GM21515 (cell line): ENCODE data around the gene MRPL10.
"Not testable (repeated sequence)": the region's sequence is repeated elsewhere in the genome, so short reads cannot be mapped to it uniquely, and the experiment has no call there.

Experiments
- ATAC-seq: cut with Tn5 transposase; IDR thresholded peaks from one replicate; pipeline ENCODE4 v1.9.1; 2021; ENCODE audit not compliant: unreplicated experiment

Gene MRPL10

DNA sequence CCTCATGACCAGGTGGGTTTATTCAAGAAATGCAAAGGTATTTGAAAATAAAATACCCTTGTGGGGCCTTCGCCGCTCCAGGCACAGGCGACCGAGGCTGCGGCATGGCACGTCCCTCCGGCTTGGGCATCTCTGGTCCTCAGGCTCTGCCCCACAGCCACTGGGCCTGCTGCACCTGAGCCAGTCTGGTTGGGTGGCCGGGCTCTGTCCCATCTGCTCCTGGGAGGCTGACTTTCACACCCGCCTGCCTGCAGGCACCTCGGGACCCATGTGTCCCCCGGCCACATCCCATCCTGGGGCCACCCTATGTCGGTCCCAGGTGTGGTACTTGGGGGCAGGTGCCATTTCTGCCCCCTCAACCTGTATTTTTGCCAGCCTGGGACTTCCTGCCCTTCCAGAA is 30.7 kb downstream of the MRPL10 start:
- ATAC-seq: no peak

DNA sequence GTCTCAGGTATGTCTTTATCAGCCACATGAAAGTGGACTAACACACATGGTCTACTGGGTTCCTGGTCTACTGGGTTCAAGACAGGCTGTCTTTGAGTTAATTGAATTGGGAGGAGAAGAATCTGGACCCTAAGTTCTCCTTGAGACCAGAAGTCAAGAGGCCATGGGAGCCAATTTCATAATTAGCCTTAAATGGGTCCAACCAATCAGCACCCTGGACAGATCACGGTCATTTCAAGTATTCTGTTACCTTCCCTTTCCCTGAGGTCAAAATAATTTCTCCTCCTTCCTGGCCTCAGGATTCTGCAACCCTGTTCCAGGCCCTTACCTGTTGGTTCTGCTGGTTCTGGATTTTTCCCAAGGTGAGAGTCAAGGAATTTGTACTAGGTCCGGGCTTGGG is 33.5 kb downstream of the MRPL10 start:
- no peak for ATAC-seq

DNA sequence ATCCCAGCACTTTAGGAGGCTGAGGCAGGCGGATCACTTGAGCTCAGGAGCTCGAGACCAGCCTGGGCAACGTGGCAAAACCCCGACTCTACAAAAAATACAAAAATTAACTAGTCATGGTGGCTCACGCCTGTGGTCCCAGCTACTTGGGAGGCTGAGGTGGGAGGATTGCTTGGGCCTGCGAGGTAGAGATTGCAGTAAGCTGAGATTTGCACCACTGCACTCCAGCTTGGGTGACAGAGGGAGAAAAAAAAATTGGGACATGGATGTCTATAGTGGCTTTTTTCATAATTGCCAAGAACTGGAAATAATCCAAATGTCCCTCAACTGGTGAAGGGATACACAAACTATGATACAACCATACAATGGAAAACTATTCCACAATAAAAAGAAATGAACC is 38.4 kb downstream of the MRPL10 start:
- no peak for ATAC-seq

DNA sequence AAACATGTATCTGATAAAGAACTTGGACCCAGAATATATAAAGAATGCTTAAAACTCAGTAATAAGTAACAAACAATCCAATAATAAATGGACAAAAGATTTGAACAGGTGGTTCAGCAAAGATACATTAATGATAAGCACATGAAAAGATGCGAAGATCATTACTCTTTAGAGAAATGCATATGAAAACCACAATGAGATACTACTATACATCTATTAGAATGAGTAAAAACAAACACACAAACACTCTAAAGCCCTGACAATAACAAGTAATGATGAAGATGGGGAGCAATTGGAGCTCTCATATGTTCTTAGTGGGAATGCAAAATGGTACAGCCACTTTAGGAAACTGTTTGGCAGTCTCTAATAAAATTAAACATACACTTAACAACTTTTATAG is 38.9 kb downstream of the MRPL10 start:
- no peak for ATAC-seq

DNA sequence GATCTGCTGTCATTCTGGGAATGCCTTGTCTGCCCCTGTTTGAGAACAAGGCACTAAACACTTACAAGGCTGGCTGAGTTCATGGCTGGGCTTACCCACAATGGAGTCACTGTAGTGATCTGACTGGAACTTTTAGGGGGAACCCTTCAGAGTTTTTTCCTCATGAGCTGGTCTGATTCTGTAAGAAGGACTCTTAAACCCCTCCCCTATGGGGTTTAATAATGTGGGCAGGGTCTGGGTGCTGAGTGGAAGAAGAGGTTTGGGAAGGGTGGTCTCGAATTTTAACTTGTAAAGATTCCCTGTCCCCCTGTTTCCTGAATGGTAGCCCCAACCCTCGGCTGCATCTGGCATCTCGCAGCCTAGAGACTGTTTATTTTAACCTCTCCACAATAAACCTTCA is 40.3 kb downstream of the MRPL10 start:
- no peak for ATAC-seq

DNA sequence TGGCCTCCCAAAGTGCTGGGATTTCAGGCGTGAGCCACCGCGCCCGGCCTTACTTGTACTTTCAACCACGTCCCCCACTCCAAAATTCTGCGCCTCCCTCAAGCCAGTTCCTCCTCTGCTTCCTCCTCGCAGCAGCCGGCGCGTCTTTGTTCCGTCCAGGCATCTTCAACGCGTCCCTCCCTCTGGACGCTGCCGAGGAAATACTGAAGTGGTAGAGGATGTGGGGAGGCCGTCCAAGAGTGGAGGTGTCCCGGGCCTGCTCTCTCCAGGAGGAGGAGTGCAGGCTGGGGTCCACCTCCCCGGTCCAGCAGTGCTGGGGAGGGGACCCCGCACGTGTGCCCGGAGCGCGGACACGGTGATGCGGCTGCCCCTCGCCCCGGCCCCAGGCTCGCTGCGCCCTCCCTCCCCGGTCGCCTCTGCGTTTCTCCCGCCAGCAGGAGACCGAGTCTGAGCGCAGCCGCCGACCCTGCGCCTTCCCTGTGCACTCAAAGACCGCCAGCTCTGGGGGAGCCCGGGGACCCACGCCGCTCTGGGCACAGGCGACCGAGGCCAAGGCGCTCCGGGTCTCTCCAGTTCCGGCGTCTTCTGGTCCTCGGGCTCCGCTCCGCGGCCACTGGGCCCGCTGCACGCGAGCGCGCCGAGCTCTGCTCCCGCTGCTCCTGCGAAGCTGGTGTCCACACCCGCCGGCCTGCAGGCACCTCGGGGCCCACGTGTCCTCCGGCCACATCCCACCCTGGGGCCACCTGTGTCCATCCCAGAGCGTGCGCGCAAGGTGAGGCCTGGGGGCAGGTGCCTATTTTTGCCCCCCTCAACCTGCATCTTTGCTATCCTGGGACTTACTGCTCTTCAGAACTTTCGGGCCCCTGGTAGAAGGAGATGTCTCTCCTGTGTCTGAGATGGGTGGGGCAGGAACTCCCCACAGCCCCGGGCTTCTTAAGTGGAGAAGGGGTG is 41.5 kb downstream of the MRPL10 start:
- ATAC-seq: no peak

DNA sequence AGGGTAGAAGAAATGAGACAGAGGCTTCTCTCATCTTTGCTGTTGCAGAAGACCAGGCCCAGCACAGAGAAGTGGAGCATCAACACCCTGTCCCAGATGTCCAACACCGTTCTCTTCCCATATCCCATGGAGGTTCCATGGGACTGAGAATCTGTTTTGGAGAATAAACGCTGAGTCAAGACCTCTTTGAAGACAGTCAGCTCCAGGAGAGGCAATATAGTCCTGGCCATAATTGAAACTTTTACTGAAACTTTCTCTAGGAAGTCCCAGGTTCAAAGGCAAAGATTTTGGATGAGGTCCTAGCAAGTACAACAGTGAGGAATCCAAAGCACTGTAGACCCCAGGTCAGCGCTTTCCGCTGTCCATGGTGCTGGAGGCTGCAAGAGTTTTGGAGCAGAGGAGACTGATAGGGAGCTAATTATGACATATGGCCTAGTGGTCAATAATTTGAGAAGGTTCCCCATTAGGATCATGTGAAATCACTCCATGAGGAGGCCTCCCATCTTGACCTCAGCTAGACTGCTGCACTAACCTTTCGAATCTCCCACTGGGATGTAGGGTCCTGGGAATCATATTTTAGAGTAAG is 45.7 kb downstream of the MRPL10 start:
- ATAC-seq: no peak

DNA sequence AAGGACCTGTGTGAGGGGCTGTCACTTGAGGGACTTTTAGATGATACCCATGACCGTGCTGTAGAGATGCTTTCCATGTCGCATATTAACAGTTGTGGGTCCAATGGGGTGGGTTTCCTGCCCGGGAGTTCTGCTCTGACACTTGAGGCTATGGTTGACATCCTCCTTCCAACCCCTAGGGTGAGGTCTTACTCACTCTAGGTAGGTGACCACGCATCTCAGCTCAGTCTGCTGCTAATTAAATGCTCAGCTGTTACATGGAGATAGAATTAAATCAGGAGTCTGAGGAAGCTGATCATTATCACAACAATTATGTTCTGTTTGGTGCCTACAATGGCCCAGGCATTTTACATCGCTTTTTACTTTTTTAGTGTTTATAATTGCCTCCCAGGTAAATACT is 49.9 kb downstream of the MRPL10 start:
- no peak for ATAC-seq

DNA sequence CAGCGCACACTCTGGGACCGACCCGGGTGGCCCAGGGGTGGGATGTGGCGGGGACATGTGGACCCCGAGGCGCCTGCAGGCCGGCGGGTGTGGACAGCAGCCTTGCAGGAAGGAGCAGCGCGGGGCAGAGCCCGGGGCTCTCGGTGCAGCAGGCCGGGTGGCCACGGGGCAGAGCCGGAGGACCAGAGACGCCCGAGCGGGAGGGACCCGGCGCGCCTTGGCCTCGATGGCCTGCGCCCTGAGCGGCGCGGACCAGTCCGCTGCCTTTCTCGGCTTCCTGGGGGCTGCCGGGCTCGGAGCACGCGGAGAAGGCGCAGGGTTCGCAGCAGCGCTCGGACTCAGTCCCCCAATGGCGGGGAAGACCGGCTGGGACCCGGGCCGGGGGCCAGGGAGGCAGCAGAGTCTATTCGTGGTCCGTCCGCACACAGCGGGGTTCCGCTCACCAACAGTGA is 53.1 kb downstream of the MRPL10 start:
- ATAC-seq: no peak

DNA sequence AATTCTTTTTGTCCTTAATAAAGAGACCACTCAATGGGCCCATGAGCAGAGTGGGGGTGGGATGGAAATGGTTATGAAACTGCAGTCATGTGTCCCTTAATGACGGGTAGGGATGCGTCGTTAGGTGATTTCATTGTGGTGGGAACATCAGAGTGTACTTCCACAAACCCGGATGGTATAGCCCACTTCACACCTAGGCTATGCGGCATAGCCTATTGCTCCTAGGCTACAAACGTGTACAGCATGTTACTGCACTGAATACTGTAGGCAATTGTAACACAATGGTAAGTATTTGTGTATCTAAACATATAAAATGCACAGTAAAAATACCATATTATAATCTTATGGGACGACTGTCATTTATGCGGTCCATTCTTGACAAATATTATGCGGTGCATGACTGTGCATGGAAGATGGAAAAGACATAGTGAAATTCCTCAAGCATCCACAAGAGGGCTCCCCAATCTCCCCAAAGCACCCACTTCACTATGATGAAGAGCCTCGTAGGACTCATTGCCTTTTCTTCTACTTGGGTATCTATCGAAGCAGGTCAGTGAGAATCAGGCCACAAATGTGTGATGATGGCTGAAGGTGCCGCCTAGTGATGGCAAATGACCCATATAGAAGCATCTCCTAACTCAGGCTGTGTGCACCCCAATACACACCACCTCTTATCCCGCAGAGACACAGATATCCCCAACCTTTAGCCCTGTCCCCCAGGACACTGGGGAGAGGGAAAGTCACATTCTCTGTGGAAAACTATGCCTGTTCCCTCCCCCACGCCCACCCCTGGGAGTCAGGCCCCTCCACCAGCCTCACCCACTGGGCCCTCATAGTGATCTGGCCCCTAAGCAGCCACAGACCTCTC is 54.8 kb downstream of the MRPL10 start:
- no peak for ATAC-seq

DNA sequence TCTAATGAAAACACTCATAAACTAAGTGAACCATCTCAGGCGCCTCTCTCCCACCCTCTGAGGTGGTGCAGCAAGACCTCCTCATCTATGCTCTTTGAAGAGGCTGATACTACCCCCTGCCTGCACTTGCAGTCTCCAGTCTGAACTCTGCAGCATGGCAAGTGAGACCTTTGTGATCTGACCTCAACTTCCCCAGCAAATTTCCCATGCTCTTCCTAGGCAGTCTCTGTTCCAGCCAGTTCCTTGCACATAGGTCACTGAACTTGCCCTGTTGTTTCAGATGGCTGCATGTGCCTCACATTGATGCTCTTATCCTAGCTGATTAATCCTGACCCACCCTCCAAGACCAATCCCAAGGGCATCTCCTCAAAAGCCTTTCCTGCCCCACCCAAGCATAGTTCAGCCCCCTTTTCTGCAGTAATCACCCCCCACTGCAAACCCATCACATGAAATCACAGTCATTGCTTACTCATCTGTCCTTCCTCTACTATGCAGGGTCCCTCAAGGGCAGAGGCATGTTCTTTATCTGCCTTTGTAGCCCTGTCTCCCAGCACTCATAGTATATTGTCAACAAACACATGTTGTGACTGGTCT is 56.3 kb downstream of the MRPL10 start:
- no peak for ATAC-seq

DNA sequence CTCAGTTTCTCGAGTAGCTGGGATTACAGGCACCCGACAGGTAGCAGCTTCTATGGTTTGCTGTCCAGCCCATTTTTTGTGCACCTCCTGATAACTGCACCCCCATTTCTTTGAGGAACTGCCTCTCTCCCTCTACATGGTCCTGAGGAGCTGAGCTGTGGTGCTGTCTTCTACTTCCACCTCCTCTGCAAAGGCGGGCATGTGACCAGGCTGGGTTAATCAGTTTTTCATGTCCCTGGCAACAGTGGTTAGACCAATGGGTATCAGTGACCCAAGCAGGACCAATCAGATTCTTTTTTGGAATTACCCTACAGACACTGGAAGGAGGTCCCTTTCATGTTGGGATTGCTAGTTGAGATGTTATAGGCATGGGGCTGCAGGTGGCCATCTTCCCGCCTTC is 57.0 kb downstream of the MRPL10 start:
- ATAC-seq: no peak

DNA sequence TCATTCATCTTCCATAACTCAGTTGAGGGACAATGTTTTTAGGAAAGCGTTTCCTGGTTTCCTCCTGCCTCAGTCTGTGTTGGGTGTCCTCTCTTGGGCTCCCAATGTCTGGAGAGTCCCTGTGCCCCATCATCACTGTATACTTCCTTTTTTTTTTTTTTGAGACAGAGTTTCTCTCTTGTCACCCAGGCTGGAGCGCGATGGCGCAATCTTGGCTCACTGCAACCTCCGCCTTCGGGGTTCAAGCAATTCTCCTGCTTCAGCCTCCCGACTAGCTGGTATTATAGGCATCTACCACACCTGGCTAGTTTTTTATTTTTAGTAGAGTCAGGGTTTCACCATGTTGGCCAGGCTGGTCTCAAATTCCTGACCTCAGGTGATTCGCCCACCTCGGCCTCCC is 57.7 kb downstream of the MRPL10 start:
- not testable (repeated sequence) for ATAC-seq
